HG03575 (cell line): Measurements from ENCODE around the gene CLSTN2.

Experiments
- ATAC-seq: cut with Tn5 transposase; IDR thresholded peaks from one replicate; pipeline ENCODE4 v1.9.1; 2021; ENCODE audit not compliant: unreplicated experiment, insufficient number of reproducible peaks, low FRiP score; ENCODE audit errors: extremely low read depth

Gene CLSTN2

DNA sequence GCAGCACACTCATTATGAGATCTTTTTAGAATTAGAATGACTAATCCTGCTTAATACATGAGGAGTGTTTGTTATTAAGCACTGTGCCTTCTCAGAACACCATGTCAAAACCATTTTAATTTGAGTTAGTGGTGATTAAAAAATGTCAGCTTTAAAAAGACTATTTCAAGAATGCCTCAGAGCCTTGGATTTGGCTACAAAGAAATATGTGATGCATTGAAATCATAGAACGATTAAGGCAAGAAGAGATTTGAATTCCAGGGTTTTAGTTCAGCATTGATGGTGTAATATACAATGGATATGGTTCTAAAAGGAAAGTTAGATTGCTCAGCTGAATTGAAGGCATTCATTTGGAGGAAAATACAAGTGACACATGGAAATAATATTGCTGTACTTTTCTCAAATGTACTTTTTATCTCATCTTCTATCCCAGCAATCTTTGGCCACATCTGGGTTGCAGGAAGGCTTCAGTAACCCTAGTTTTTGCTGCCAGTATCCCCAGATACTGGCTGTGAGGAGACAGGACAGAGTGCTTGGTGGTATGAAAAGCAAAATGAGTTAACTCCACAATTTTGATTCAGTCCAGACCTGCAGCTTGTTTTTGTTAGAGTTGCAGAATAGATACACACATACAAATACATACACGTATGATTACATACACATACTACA is 303.8 kb downstream of the CLSTN2 start:
- ATAC-seq = no peak

DNA sequence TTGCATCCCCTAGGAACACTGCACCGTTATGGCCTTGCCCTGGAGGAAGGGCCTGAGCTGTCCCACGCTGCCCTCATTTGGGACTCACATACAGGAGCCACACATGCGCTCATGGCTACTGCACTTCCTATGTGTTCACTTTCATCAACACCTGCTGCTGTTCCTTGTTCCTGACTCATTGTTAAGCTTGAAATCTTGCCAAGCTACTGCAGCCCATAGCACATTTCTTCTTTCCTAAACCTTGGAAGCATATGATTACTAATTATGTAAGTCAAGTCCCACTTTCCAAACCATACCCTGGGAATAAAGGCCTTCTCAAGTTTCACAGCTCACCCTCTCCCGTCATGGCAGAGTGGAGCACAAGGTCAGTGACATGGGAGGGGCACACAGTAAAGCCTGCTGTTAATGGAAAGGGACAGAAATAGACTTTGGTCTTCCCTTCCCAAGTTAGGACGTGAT is 307.9 kb downstream of the CLSTN2 start:
- no peak for ATAC-seq

DNA sequence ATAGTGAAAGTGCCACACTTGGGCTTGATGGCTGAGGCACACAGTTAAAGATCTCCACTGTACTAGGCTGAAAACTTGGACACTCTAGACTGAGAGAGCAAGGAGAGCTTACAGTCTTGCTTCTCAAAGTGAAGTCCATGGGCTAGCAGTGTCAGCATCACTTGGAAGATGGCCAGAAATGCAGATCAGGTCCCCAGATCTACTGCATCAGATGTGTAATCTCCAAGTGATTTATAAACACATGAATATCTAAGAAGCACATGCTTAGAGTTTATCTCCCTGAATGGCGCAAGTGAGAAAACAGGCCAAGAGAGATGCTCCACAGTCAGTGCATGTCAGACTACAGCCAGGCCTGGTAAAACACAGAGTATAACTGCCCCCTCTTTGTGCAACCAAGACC is 308.6 kb downstream of the CLSTN2 start:
- no peak for ATAC-seq

DNA sequence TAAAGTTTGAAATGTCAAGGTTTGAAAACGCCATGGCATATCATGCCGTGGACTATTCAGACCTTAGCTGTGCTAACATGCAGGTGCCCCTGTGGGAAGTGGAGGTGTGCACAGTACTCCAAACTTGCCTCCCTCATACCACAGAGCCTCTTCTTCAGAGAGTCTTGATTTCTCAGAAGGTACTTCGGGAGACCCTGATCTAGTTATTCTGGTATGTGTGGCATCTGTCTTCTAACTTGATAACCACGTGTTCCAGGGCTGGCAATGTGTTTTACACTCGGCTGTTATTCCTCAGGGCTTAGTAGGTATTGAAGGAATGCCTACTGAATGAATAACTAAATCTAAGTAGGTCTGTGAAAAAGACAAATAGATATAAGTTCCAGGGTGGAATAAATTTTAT is 309.9 kb downstream of the CLSTN2 start:
- ATAC-seq = no peak

DNA sequence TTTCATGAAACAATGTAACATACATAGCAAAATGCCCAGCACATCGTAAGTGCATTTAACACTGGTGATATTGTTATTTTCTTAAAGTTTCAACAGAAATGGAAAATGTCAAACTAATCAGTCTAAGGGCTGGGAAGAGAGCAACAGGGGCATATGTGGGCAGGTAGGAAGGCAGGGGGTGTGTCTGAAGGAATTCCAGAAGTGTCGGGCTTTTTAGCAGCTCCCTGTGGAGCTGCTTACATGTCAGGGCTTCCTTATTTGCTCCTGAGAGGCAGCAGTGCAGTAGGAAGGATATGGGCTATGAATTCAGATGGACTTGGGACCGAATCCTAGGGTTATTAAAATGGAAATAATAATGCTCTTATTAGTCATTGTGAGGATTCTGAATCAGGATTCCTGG is 311.6 kb downstream of the CLSTN2 start:
- no peak for ATAC-seq

DNA sequence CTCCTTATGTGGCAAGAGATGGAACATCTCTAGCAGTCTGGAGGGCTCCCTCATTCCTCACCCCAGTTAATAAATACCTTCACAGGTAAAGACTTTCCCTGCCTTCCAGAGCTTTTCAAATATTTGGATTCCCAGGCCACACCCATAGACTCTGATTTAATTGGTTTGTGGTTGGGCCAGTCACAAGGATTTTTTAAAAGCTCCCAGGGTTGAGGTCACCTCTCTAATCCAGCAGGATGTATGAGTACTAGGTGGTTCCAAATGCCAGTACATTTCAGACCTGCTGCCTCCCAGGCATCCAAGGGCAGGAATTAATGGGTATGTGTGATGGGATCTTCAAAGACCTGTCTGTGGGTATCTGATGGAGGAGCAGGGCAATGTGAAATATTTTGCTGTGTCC is 312.8 kb downstream of the CLSTN2 start:
- no peak for ATAC-seq

DNA sequence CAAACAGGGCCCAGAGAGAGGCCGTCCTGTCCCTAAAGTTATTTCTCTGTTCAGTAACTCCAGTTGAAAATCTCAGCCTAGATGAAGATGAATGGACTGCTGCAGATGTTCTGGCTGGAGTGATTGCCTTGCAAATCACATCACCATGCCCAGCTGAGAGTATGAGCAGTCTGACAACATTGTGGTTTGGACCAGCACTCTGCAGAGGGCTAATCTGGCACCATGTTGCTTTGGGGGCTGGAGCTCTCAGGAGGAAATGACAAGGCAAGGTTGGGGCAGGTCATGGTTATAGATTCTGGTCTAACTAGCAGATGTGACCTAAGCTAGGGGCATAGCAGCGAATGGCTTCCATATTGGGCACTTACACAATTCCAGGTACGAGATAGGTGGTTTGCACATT is 314.2 kb downstream of the CLSTN2 start:
- no peak for ATAC-seq

DNA sequence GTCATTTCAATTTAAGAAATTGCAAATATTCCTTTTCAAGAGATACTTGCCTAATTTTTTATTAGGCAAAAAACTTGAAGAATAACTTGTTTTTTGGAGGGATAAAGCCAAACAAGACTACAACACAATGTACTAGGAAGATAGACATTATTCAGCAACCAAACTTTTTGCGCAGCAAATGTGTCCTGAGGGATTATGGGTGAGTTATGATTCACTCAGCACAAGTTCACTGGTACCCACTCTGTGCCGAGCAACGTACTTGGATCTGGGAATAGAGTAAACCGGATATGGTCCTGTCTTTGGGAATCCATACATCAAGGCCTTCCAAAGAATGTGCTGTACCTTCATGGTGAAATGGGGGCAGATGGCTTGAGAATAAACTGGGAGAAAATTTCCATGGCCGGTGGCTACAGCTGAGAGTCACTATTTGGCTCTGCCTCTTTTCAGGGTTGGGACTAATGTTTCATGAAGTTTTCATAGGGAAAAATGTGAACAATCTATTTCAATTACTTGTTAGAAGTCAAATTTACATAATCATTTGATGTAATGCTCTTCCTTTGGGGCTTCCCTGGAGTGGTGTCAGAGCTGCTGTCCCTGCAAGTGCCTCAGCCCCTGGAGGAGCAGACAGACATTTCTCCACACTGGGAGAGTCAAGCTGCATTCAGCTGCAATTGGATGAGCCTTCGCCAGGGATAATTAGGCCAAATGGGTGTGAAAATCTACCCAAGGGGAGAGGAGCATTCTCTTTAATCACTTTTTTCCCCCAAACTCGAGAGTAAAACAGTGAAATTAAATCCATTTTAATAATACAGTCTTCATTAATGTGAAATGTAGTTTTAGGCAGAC is 315.2 kb downstream of the CLSTN2 start:
- no peak for ATAC-seq

DNA sequence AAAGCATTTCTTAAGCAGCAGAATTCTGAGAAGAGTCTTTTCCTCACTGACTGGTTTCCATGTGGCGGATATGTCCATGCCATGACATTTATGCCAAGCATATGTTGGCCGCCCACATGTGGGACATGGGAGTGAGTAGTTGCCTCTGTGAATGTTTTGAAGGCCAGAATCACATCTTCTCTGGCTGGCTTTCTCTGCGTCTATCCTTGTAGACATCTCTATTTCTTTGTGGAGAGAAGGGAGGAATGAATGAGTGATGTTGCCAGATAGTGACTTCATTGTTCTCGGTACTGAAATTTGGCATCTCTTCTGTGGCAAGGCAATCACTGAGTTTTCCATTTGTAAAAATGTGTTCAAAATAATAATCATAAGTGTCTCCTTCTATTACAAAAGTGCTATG is 316.0 kb downstream of the CLSTN2 start:
- ATAC-seq = no peak

DNA sequence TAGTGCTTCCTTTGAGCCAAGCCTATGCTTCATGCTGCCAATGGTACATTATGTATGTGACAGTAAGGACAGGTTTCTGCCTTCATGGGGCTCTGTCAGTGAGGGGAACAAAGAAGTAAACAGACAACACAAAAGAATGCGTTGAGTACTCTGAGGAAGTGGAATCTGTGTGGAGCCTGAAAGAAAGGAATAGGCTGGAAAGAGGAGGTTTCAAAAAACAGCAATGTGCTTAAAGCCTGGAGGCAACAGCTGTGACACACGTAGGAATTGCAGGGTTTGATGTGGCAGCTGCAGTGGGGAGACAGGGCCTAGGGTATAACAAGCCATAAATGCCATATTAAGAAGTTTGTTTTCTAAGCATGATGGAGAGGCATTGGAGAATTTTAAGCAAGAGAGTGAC is 316.7 kb downstream of the CLSTN2 start:
- no peak for ATAC-seq

DNA sequence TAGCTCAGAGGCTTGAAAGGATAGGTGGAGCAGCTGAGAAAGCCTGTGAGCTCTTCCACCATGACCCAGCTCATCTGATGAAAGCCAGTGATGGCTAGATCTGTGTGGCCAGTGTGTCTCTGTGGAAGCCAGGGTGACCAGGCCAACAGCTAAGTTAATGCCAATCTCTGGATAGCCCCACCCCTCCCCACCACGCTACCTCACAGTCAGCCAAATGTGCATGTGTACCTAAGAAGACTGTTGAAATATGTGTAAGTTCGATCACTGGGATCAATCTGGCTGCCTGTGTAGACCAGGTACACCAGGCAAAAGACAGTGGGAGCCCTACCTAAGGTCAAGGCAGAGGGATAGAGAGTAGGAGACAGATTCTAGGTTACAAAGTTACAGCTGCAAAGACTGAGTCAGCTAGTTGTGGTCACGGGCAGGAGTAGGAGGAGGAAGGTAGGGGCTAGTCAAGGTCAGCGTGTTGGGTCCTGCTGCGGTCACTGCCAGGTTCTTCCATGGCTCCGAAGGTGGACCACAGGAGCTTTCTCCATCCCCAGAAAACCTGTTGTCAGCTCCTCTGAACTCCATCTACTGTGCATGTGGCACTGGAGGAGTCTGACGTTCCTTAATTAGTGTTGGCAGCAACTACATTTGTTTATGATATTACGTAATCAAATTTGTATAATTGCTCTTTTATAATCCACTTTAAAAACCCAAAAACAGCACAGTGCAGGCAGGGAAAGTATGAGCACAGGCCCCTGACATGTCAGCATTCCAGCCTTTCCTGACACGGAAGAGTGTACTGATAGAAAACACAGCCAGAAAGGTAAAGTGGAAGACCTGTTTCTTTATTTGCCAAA is 318.0 kb downstream of the CLSTN2 start:
- ATAC-seq = no peak

DNA sequence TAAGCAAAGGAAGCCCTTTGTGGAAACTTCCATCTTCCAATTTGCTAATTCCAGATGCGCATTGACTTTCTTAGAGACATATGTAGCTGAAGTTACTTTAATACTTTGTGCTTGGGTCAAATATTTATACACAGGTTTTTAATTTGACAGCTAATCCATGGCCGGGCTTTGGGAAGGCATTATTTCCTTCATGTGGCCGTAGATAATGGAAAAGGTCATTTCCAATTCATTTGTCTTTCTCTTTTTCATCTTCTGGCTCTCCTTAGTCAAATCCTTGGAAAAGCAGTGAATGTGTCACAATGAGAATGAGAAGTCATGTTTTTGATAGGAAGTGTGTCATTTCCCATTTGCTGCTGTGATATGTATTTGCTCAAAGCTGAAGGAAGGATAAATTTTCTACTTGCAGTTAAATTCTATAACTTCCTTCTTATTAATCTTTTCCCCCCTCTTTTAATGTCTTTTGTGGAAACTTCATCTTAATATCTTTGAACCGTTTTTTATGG is 323.3 kb downstream of the CLSTN2 start:
- ATAC-seq = no peak

DNA sequence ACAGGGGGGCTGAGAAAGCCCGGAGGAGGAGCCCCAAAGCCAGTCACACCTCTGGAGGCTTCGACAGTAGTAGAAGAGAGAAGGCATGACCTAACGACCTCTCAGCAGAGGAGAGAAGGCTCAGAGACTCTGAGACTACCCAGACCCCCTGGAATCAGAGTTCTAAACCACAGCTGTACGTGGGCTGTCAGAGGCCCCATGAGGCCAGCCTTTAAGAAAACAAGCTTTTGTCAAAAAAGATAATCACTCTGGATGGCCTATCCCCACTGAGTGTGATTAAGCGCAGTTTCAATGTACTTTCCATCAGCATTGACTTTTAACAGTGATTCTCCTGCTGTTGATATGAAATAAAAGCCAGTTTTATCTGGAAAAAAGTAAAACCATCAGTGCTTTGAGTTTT is 330.3 kb downstream of the CLSTN2 start:
- ATAC-seq = no peak

DNA sequence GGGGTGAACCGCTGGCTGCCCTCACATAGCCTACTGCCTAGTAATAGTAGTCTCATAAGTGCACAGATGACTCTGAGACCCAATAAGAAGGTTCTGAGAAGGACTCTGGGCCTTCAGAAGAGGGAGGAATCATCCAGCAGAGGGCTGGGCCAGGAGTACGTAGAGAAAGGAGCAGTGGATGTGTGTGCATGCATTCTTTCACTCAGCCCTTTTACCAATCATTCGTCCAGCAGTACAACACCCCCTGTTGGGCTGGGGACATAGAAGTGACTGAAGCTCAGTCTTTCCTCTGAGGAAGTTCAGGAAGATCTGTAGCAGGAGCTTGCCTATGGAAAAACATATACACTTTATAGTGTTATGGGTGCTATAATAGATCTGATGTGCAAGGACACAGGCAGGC is 333.1 kb downstream of the CLSTN2 start:
- ATAC-seq = no peak

DNA sequence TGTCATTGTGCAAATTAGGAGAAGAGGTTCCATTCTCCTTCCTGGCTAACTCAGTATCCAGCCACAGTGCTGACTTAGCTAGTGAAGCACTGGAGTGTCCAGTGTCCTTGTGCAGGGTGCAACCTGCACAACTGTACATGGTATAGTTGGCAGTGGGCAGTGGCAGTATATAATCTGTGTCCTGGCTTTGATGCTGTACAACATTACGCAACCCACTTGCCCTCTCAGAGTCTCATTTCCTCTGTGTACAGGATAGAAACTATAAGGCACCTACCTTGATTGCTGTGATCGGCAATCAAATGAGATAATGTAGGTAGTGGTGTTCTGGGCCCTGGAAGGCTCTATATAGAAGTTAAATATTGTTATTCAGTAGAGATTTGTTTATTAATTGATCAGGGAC is 333.6 kb downstream of the CLSTN2 start:
- no peak for ATAC-seq

DNA sequence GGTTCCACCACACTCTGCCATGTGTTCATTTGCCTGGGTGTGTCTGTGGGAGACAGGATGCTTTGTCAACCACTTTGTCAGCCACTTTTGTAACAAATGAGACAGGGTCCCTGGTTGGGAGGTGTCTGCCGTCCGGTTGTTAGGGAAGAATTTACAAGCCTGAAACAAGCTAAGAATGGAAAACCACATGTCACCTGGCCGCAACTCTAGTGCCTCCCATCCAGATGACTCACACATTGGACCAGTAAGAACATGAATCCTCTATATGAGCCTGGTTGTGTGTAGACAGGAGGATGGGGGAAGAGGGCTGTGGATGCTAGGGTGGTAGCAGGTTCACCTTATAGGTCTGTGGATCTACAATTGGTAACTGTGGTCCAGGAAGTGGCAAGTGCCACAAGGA is 335.3 kb downstream of the CLSTN2 start:
- ATAC-seq = no peak

DNA sequence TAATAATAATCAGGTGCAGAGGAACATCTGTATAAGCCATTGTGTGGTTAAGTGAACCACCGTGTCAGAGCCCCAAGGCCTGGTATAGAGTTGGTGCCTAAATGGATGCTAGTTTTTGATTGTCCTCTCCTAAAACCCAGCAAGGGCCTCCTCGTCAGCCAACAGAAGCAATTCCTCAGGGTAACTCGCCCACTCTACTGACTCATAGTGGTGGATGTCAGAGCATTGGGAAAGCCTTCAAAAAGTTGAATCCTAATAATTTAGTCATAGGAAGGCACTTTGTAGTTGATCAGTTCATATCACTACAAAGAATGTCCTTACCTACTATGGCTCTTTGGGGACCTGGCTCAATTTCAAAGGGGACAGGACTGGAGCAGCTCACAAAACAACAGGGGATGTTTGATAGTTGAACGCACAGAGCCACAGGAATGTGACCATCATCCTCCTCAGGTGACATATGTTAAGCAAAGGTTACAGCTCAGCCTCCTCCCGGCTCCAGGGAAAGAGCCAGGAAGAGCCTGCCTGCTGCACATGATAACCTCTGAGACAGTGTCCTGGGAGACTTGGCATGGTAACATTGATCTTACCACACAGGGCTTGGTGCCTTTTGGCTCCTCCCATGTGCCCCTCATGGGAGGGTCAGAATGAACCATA is 338.7 kb downstream of the CLSTN2 start:
- ATAC-seq = no peak

DNA sequence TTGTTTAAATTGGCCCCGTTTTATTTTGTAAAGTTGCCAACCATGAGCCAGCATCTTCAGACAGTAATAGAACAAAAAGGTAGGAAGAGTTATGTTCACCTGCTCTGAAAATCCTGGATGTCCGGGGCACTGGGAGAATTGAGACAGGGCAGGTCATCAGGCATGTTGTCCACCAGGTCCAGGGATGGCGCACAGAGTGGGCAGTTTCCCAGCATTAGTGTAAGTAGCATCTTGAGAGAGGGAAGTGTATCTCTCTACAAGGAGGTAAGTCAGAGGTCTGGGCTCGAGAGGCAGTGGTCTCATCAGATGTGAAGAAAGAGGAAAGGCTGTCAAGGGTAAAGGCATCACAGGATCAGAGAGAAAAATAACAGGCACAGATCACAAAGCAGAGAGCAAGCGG is 339.4 kb downstream of the CLSTN2 start:
- ATAC-seq = no peak

DNA sequence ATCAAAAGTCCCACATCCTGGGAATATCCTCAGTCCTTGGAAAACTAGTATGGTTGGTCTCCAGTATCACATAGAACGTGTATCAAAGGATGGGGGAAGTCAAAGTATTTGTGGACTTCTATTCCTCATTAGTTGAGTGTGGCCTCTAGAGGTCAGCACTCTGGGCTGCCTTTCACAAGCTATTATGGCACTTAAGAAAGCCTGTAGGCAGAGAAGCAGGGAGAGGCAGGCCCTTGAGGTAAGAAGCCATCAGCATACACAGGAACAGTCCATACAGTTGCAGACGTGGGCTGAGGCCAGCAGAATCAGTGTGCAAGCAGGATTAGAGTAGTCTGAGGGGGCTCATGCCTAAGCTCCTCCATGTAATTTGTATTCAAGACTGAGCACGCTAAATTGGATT is 341.7 kb downstream of the CLSTN2 start:
- ATAC-seq = no peak
